ENCODE results near the gene C2orf76.

The C2orf76 gene

GRCh38 chr2:119326938-119327337 lies 39.7 kb downstream of the C2orf76 start:
- H3K4me2 ChIP-seq (ENCODE audit: insufficient read depth, low read length), result no peak overlapping the region
- H3K36me3 ChIP-seq (ENCODE audit: insufficient read depth, low read length), result no peaks in the 10 kb centered on the region
- H4K20me1 ChIP-seq (ENCODE audit: insufficient read depth, low read length), result no peaks in the 10 kb centered on the region
- H3K4me3 ChIP-seq (ENCODE audit: low read depth in 1 of 2, low read length in 2 of 2), result no peak overlapping the region
- H3K27ac ChIP-seq (ENCODE audit: low read length), result no peak overlapping the region
- no peaks in the 10 kb centered on the region for H3K9me3 ChIP-seq (ENCODE audit: insufficient read depth, low read length, severe bottlenecking)
- H3K9ac ChIP-seq (ENCODE audit: low read depth, low read length), result no peak overlapping the region
- TF ChIP-seq, protein P1, sequence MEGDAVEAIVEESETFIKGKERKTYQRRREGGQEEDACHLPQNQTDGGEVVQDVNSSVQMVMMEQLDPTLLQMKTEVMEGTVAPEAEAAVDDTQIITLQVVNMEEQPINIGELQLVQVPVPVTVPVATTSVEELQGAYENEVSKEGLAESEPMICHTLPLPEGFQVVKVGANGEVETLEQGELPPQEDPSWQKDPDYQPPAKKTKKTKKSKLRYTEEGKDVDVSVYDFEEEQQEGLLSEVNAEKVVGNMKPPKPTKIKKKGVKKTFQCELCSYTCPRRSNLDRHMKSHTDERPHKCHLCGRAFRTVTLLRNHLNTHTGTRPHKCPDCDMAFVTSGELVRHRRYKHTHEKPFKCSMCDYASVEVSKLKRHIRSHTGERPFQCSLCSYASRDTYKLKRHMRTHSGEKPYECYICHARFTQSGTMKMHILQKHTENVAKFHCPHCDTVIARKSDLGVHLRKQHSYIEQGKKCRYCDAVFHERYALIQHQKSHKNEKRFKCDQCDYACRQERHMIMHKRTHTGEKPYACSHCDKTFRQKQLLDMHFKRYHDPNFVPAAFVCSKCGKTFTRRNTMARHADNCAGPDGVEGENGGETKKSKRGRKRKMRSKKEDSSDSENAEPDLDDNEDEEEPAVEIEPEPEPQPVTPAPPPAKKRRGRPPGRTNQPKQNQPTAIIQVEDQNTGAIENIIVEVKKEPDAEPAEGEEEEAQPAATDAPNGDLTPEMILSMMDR (IDR thresholded peaks at IDR 0.05; ENCODE audit: borderline replicate concordance, extremely low read depth, low read length, poor library complexity, severe bottlenecking), result no peak
- no peak for TF ChIP-seq EZH2 (IDR thresholded peaks at IDR 0.05; ENCODE audit: borderline replicate concordance, low read depth, low read length, severe bottlenecking)
- H3K79me2 ChIP-seq (ENCODE audit: insufficient read depth, low read length), result no peaks in the 10 kb centered on the region
- H2AFZ ChIP-seq (ENCODE audit: low read depth, low read length), result no peak overlapping the region
- H3K4me1 ChIP-seq (ENCODE audit: insufficient read depth, low read length), result no peaks in the 10 kb centered on the region
- no peak for ATAC-seq (ENCODE audit: insufficient read depth, low read depth)
- no peak for DNase-seq
- no peaks in the 10 kb centered on the region for H3K27me3 ChIP-seq (ENCODE audit: insufficient read depth, low read length, poor library complexity)

DNA sequence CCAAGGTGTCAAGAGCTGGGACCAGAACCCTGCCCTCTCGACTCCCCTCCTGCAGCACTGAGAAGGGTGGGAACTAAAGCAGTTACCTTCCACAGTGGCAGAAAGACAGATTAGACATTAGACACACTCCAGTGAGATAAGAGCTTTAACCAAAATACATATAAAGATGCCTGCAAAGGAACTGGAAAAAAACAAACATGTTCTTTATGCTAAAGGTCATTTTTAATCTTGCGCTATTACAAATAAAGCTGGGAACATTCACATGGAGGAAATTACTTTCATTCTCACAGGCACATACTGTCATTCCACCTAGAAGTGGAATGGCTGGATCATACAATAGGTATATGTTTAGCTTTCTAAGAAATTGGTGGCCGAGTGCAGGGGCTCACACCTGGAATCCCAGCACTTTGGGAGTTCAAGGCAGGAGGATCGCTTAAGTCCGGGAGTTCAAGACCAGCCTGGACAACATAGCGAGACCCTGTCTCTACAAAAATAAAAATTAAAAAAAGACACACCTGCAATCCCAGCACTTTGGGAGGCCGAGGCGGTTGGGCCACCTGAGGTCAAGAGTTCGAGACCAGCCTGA lies 41.9 kb downstream of the C2orf76 start:
- H2AFZ ChIP-seq (ENCODE audit: low read depth, low read length), result no peak overlapping the region
- H3K4me1 ChIP-seq (ENCODE audit: insufficient read depth, low read length), result no peaks in the 10 kb centered on the region
- H3K4me2 ChIP-seq (ENCODE audit: insufficient read depth, low read length), result no peak overlapping the region
- ATAC-seq (ENCODE audit: insufficient read depth, low read depth) (no peak), DNase-seq (no peak)
- no peak overlapping the region for H3K9ac ChIP-seq (ENCODE audit: low read depth, low read length)
- no peaks in the 10 kb centered on the region for H3K27me3 ChIP-seq (ENCODE audit: insufficient read depth, low read length, poor library complexity)
- no peak overlapping the region for H3K27ac ChIP-seq (ENCODE audit: low read length)
- no peaks in the 10 kb centered on the region for H4K20me1 ChIP-seq (ENCODE audit: insufficient read depth, low read length)
- TF ChIP-seq, protein P1 (IDR thresholded peaks at IDR 0.05; ENCODE audit: borderline replicate concordance, extremely low read depth, low read length, poor library complexity, severe bottlenecking), result no peak
- TF ChIP-seq EZH2 (IDR thresholded peaks at IDR 0.05; ENCODE audit: borderline replicate concordance, low read depth, low read length, severe bottlenecking), result no peak
- no peaks in the 10 kb centered on the region for H3K9me3 ChIP-seq (ENCODE audit: insufficient read depth, low read length, severe bottlenecking)
- H3K4me3 ChIP-seq (ENCODE audit: low read depth in 1 of 2, low read length in 2 of 2), result no peak overlapping the region
- no peaks in the 10 kb centered on the region for H3K79me2 ChIP-seq (ENCODE audit: insufficient read depth, low read length)
- no peaks in the 10 kb centered on the region for H3K36me3 ChIP-seq (ENCODE audit: insufficient read depth, low read length)

DNA sequence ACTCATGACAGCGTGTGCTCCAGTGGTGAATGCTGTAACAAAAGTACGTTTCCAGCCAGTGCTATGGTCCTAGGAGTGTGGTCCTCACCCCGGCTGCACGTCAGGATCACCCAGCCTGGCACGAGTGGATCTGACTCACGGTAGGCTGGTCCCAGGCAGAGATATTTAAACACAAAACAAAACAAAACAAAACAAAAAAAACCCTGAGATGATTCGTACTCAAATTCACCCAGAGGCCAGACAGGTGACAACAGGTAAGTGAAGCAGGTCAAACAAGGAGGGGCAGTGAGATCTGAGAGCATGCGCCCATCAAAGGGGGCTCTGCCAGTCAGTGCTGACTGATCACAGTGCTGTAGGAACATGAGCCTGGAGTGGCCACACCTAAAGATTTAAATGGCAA lies 43.2 kb downstream of the C2orf76 start:
- no peaks in the 10 kb centered on the region for H3K9me3 ChIP-seq (ENCODE audit: insufficient read depth, low read length, severe bottlenecking)
- no peaks in the 10 kb centered on the region for H3K79me2 ChIP-seq (ENCODE audit: insufficient read depth, low read length)
- no peak for TF ChIP-seq EZH2 (IDR thresholded peaks at IDR 0.05; ENCODE audit: borderline replicate concordance, low read depth, low read length, severe bottlenecking)
- TF ChIP-seq, protein P1 (IDR thresholded peaks at IDR 0.05; ENCODE audit: borderline replicate concordance, extremely low read depth, low read length, poor library complexity, severe bottlenecking), result no peak
- H3K27ac ChIP-seq (ENCODE audit: low read length), result no peak overlapping the region
- H3K27me3 ChIP-seq (ENCODE audit: insufficient read depth, low read length, poor library complexity), result no peaks in the 10 kb centered on the region
- ATAC-seq (ENCODE audit: insufficient read depth, low read depth), result no peak
- H3K9ac ChIP-seq (ENCODE audit: low read depth, low read length), result no peak overlapping the region
- no peak overlapping the region for H3K4me3 ChIP-seq (ENCODE audit: low read depth in 1 of 2, low read length in 2 of 2)
- H3K4me2 ChIP-seq (ENCODE audit: insufficient read depth, low read length), result no peak overlapping the region
- H3K4me1 ChIP-seq (ENCODE audit: insufficient read depth, low read length), result no peaks in the 10 kb centered on the region
- no peaks in the 10 kb centered on the region for H3K36me3 ChIP-seq (ENCODE audit: insufficient read depth, low read length)
- no peak overlapping the region for H2AFZ ChIP-seq (ENCODE audit: low read depth, low read length)
- DNase-seq, result no peak
- no peaks in the 10 kb centered on the region for H4K20me1 ChIP-seq (ENCODE audit: insufficient read depth, low read length)
